ENCODE results near the gene FOXC2.

- TF ChIP-seq EZH2 (IDR thresholded peaks at IDR 0.05; ENCODE audit: borderline replicate concordance, low read depth, low read length, severe bottlenecking): no peak
- TF ChIP-seq, protein P1, sequence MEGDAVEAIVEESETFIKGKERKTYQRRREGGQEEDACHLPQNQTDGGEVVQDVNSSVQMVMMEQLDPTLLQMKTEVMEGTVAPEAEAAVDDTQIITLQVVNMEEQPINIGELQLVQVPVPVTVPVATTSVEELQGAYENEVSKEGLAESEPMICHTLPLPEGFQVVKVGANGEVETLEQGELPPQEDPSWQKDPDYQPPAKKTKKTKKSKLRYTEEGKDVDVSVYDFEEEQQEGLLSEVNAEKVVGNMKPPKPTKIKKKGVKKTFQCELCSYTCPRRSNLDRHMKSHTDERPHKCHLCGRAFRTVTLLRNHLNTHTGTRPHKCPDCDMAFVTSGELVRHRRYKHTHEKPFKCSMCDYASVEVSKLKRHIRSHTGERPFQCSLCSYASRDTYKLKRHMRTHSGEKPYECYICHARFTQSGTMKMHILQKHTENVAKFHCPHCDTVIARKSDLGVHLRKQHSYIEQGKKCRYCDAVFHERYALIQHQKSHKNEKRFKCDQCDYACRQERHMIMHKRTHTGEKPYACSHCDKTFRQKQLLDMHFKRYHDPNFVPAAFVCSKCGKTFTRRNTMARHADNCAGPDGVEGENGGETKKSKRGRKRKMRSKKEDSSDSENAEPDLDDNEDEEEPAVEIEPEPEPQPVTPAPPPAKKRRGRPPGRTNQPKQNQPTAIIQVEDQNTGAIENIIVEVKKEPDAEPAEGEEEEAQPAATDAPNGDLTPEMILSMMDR (IDR thresholded peaks at IDR 0.05; ENCODE audit: borderline replicate concordance, extremely low read depth, low read length, poor library complexity, severe bottlenecking): no peak
Observed at GRCh38 chr16:86541560-86541959, 25.1 kb upstream of the FOXC2 start.
